GM19238 (cell line): ENCODE data around the gene FNDC3B.
"Not testable (repeated sequence)": the region's sequence is repeated elsewhere in the genome, so short reads cannot be mapped to it uniquely, and the experiment has no call there.

Source experiments
- DNase-seq: peaks from one replicate; pipeline ENCODE4 v3.0.0; 2011; ENCODE audit warnings: low spot score; ENCODE audit not compliant: insufficient read length

The FNDC3B gene

DNA sequence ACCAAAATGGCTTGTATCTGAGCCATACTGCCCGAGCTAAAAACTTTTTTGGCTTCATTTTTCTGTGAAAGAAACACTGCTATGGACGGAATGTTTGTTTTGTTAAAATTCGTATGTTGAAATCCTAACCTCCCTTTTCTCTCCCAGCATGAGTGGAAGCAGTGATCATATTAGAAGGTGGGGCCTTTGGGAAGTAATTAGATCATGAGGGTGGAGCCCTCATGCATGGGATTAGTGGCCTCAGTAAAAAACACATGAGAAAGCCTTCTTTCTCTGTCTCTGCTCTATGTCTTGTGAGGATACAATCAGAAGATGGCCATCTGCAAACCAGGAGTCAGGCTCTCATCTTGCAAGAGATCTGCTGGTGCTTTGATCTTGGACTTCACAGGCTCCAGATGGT is 7.4 kb upstream of the FNDC3B start:
- DNase-seq, result no peak

DNA sequence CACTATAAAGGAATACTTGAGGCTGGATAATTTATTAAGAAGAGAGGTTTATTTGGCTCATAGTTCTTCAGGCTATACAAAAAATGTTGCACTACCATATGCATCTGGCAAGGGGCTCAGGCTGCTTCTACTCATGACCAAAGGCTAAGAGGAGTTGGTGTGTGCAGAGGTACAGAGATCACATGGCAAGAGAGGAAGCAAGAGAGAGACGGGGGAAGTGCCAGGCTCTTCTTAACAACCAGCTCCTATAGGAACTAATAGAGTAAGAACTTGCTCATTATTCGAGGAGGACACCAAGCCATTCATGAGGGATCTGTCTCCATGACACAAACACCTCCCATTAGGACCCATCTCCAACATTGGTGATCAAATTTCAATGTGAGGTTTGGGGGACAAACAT is 6.0 kb upstream of the FNDC3B start:
- no peak for DNase-seq

DNA sequence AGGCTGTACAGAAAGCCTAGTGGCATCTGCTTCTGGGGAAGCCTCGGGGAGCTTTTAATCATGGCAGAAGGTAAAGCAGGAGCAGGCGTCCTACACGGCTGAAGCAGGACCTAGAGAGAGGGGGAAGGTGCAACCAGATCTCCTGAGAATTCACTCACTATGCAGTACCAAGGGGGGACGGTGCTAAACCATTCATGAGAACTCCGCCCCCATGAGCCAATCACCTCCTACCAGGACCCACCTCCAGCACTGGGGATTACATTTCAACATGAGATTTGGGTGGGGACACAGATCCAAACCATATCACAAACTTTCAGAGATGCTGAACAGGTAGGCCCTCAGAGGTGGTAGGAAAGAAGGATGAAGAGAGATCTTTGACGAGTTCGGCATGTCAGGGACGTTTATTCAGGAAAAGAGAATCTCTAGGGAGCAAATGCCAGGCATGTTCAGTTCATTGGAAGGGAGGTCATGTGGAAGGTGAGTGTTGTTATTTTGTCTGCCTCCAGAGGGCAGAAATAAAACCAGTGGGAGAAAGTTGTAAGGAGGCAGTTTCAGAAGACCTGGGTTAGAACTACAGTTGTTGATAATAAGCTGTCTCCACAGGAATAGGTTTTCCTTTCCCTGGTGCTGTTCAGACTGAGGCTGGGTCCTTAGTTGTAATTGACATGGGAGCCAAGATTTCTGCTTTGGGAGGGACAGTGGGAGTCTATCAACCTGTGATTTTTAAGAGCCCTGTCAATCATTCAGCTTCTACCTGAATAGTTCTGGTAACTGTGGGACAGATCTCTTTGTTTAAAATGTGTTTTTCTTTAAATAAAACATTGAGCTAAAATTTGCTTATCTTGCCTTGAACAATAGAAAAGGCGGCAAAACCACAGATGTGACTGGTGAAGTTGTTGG is 4.3 kb upstream of the FNDC3B start:
- no peak for DNase-seq

DNA sequence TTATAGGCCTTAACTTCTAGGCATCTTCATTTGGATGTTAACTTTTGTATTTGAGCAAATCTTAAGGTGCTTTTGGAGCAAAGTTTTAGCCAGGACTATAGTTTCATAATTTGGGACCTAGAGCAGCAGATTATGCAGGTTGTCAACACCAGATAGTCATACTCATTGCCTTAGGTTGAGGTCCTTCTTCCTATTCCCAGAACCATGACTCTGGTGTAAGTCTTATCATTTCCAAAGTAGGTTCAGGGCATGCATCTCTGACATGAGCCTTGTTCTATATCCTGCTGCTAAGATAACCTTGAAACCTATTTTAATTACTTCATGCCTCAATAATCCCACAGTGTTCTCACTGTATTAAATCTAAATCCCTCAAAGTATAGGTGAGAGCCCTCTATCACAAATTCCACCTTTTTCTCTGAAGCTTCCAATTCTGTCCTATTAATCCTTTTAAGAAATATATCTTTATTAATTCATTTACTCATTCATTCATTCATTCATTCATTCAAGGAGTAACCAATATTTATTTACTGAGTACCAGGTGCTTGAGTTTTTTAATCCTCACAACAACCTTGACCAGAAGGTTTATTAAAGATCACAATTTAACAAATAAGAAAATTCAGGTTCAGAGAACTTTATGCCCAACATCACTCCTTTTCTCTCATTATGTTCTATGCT is 2.7 kb upstream of the FNDC3B start:
- DNase-seq, result no peak

DNA sequence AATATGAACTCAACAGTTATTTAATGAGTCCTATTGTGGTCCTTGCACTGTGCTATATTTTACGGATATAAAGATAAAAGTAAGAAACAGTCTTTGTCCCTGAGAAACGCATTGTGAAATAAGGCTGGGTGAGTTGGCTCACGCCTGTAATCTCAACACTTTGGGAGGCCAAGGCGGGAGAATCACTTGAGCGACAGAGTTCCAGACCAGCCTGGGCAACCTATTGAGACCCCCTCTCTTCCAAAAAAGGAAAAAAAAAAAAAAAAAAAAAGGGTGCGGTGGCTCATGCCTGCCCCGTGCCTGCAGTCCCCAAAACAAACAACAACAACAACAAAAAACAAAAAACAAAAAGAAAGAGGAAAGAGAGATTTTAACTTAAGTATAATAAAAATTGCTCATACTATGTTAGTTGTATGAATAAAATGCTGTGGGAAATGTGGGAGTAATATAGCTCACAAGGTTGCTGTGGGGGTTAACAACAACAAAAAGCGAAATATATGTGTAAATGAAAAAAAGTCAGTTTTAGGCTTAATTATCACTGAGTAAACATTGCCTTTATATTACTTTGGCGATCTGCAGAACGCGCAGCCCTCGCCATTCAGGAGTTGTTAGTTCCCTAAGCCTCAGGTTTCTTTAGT is 461 bp upstream of the FNDC3B start:
- DNase-seq, result no peak

DNA sequence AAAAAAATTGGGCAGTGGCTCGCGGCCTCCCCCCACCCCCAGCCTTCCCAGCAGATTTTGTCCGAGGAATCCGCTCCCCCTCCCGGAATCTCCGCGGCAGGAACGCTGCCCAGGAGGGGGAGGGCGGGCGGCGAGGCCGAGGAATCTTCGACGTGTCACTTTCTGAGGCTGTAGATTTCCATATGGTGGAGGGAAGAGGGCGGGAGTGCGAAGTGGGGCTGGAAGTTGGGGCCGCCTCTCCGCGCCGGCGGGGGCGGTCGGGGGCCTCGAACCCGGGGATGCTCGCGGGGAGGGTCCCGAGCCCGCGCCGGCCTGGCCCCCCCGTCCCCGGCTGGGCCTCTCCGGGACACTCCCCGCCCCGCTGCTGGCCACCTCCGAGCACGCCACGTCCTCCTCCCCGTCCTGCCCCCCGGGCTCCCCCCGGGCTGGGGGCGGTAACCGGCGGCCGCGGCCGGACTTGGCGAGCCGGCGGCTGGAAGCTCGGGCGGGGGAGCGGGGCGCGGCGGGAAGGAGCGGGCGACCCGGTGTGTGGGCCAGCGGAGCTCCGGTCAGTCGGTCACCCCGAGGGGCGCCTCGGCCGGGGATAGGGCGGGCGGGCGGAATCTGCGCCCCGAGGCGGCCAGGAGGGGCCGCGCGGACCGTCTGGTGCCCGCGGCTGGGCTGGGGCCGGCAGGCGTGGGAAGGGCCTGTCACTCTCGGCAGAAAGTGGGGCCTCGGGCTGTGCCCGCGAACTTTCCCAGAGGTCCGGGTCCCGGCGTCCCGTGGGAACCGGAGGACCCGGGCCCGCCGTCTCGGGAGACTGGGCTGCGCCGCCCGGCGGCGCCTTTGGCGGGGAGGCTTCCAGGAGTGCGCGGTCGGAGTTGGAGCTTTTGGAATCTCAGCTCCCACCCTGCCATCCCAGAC is 951 bp downstream of the FNDC3B start:
- DNase-seq, result peak; percentile 35

DNA sequence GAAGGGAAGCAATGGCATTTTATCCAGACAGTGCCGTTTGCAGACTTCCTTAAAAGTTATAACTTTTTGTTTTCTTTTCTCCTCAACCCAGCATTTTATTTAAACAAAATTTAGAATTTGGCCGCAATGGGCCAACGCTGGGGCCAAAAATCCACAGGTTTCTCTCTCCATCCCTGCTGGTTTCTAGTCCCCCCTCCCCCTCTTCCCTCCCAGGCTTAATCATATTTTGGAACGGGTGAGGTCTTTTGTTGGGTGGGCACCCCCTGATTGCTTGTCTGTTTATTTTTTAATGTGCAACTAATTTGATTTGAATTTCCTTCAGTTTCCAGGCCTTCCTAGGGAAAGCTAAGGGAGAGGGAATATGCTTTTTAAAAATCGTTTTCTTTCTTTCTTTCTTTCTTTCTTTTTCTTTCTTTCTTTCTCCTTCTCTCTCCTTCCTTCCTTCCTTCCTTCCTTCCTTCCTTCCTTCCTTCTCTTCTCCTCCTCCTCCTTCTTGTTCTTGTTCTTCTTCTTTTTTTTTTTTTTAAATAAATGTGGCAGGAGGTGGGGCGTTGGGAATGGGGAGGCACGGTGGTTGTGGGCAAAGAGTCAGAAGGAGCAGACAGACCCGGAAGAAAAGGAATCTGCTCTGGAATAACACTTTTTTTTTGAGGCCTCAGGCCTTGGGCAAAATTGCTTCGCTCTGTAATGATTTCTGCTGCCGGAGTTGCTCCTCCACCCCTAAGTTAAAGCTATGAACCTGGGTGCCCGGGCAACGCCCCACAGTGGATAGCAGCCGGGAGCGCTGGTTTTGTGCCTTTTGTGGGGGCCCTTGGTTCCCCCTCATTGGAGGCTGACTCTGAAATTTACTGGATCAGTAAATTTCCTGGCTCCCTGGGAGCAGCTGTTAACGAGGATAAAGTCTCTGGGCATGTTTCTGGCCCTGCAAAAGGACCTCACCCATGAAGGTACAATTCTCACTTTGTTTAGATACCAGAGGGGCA is 1.9 kb downstream of the FNDC3B start:
- DNase-seq, result no peak

DNA sequence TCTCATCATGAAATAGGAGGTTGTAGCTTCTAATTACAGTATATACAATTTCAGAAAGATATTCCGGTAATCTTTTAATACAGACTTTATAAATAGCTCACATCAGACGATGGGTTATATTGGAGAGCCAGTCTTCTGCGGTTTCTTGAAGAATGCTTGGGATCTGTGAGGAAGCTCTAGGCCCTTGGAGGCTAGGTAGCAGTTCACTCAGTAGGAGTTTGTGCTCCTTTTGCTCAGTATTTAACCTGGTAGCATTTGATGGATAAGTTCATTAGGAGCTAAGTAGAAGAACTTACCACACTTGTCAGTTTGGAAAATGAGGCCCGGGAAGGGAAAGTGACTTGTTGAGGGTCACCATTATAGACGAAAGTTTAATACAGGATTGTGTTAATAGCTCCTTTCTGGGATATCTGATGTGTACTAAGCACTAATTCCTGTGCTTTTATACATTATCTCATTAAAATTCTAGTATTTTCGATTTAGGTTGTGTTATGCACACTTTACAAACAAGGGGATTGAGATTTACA is 2.8 kb downstream of the FNDC3B start:
- no peak for DNase-seq

DNA sequence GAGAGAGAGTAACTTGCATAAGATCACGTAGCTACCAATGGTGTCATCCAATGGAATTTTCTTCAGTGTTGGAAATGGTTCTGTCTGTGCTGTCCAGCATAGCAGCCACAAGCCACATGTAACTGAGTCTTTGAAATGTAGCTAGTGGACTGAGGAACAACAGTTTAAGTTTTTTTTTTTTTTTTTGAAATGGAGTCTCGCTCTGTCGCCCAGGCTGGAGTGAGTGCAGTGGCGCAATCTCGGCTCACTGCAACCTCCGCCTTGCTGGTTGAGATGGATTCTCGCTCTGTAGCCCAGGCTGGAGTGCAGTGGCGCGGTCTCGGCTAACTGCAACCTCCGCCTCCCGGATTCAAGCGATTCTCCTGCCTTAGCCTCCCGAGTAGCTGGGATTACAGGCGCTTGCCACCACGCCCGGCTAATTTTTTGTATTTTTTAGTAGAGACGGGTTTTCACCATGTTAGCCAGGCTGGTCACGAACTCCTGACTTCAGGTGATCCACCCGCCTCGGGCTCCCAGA is 3.3 kb downstream of the FNDC3B start:
- not testable (repeated sequence) for DNase-seq

DNA sequence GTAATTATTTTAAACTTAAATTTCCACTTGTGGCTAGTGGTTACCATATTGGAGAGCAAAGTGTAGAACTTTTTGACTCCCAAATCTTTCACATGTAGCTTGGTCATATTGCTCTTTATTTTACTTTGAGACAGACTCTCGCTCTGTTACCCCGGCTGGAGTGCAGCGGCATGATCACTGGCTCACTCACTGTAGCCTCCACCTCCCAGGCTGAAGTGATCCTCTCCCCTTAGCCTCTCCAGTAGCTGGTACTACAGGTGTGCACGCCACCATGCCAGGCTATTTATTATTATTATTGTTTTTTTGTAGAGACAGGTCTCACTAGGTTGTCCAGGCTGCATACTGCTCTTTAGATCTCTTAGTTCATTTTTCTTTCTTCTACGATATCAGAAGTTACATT is 3.9 kb downstream of the FNDC3B start:
- no peak for DNase-seq

DNA sequence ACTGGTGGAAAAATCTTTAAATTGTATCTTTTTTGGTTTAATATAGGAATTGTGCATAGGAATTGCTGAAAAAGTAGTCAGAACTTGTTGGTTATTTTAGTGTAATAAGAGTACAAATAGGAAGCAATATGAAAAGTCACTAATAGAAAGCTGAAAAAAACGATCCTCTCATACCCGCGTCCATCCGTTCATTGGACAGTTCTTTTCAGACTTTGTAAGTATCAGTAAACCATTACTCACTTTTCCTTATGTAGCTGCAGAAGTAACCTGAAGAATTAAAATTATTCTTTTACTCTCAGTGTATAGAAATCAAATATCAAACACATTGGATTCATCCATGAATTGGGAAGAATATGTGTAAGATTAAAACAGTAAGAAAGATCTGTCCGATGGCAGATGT is 4.4 kb downstream of the FNDC3B start:
- no peak for DNase-seq

DNA sequence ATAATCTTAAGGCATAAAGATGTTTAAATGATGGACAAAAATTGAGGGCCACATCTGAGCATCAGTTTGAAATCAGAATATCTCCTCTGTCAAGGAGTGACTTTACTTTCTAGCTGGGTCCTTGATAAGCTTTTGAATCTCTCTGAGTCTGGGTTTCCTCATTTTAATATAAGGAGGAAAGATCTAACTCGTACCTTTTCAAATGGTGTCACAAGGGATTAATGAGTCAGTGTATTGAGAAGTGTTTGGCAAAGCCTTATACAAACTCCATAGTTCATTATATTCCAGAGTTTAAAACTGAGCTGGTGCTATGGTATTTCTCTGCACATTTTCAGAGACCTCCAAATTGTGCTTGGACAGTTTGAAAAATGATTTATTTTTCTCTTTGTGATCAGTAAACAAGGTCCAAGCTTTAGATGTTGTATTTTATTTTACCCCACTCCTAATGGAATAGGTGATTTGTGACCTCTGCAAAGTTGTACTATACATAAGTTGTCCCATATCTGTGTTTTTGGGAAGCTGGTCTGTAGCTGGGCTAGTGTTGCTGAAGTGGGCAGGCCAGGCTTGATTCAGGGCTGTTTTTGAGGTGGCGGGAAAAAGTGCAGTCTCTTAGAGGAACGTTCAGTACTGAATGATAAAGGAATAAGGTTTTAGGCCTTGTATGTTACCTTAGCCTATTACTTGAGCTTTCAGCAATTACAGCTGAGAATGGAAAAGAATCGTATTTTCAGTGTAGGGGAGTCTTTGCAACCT is 5.6 kb downstream of the FNDC3B start:
- DNase-seq, result no peak

DNA sequence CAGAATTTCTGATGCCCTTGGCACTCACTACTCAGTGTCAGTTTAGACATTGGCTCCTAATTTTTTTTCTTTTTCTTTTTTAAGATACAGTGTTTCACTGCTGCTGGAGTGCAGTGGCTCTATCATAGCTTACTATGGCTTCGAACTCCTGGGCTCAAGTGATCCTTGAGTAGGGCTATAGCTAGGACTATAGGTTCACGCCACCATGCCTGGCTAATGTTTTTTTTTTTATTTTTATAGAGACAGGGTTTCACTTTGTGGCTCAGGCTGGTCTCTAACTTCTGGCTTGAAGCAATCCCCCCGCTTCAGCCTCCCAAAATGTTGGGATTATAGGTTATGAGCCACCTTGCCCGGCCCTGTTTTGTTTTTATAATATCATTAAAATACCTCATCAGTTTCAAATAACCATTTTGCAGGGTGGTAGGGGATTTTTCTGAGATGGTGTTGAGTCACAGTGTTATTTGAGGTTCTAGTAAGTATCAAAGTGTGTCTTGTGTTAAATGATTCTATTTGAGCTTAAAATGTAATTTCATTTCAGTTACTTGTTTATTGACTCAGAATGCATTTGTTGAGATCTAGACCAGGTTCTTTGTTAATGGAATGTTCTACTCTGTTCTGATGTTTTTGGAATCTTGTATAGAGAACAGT is 7.0 kb downstream of the FNDC3B start:
- no peak for DNase-seq

DNA sequence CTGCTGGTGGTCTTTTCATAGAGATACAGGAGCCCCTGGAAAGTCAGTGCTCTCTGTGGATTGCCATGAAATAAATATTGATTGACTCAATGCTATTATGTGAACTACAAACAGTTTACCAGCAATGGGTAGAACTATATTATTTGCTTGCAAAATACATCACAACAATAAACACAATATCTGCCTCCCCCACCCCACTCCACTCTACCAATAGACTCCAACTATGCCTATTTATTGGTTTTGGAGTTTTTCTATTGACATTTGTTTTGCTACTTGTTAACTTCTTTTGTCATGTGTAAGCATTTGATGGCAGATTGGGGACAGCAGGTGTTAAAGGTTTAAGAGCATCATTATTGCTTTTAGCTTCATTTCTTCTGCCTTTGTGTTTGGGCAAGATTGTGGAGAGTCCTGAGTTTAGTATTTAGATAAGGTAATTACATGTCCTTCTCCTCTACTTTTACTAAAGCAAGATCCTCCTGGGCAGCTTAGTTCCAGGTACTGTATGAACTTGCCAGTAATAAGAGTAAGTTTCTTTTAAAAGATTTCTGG is 8.3 kb downstream of the FNDC3B start:
- no peak for DNase-seq

DNA sequence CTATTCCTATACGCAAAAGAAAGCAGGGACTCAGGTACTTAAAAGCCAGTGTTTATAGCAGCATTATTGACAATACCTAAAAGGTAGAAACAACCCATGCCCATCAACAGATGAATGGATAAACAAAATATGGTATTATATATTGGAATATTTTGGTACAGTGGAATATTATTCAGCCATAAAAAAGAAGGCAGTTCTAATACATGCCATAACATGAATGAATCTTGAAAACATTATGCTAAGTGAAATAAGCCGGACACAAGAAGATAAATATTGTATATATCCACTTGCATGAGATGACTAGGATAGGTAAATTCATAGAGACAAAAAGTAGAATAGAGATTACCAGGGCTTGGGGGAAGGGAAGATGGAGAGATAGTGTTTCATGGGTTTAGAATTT is 9.2 kb downstream of the FNDC3B start:
- DNase-seq, result no peak

DNA sequence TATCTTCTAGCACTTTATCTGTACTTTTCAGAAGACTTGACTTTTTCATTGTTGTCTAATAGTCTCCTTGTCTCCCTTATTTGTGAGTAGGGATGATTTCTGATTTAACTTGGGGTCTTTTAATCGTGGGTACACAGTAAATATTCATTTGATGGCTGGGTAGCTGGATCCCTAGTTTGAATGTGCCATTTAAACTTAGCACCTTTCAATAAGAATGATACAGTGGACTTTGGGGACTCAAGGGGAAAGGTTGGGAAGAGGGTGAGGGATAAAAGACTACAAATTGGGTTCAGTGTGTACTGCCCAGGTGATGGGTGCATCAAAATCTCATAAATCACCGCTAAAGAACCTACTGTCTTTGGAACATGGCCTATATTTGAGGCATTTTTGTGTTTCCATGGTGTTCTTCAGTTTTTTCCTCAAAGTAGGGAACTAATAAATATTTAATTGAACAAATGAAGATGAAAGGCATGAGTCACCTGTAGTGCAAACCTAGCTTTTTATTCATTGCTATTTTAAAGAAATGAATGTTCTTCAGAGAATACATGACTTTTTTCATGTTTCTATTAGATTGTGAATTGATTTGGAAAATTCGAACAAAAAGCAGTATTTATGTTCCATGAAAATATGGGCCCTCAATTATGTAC is 12.1 kb downstream of the FNDC3B start:
- no peak for DNase-seq

DNA sequence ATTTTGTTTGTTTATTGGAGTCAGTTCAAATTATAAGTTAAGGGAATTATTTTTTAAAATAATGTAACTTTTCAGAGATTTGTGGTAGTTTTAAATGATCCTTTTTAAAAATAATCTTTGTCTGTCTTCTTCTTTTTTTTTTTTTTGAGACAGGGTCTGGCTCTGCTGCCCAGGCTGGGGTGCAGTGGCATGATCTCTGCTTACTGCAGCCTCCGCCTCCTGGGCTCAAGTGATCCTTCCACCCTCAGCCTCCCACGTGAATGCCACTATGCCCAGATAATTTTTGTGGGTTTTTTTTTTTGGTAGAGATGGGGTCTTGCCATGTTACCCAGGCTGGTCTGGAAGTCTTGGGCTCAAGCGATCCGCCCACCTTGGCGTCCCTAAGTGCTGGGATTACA is 12.6 kb downstream of the FNDC3B start:
- DNase-seq, result no peak

DNA sequence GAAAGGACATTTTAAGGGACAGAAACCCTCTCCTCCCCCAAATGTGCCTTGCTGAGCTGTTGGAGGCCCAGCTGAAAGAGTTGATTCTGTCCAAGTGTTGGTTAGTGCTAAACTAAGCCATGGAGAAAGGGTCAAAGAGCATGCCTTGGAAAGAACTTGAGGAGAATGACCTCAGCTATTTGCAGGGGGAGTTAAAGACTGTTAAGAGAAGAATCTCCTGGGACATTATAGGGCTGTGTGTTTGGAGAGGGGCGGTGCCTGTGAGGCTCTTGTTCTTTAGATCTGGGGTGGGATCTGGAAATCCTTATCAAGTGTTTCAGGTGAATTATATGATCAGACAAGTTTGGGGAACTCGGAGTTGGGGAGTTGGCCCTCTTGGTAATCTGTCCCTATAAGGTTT is 13.0 kb downstream of the FNDC3B start:
- DNase-seq, result no peak
